Loucy (cell line): Measurements from ENCODE around the gene NAA11.

Source experiments
- H2AFZ ChIP-seq: fragments of 200-600 bp; sonication (generic); 2 replicates; pipeline ENCODE4 v1.6.0; 2016; ENCODE audit warnings: antibody characterized with exemption, mild to moderate bottlenecking, low read length, moderate library complexity
- H3F3A ChIP-seq: fragments of 200-600 bp; 2 replicates; pipeline ENCODE4 v1.6.0; 2016; ENCODE audit warnings: antibody characterized with exemption, low read depth, mild to moderate bottlenecking
- H3K27me3 ChIP-seq: fragments of 200-600 bp; sonication (generic); 2 replicates; pipeline ENCODE4 v1.6.1; 2014; ENCODE audit warnings: low read length, mild to moderate bottlenecking; ENCODE audit not compliant: insufficient read depth, poor library complexity, severe bottlenecking
- H3K36me3 ChIP-seq: fragments of 200-600 bp; sonication (generic); 2 replicates; pipeline ENCODE4 v1.6.1; 2016; ENCODE audit warnings: low read length; ENCODE audit not compliant: insufficient read depth
- H3K4me1 ChIP-seq: fragments of 200-600 bp; sonication (generic); 2 replicates; pipeline ENCODE4 v1.5.1; 2014; ENCODE audit warnings: low read length, mild to moderate bottlenecking; ENCODE audit not compliant: insufficient read depth, poor library complexity, severe bottlenecking
- H3K4me2 ChIP-seq: fragments of 200-600 bp; sonication (generic); 2 replicates; pipeline ENCODE4 v1.6.0; 2014; ENCODE audit warnings: antibody characterized with exemption, low read length, low read depth, mild to moderate bottlenecking; ENCODE audit not compliant: poor library complexity, severe bottlenecking
- H3K4me3 ChIP-seq: fragments of 200-600 bp; sonication (generic); 2 replicates; pipeline ENCODE4 v1.5.1; 2014; ENCODE audit warnings: low read length, mild to moderate bottlenecking, mixed read lengths; ENCODE audit not compliant: poor library complexity, severe bottlenecking
- H3K79me2 ChIP-seq: fragments of 200-600 bp; sonication (generic); 2 replicates; pipeline ENCODE4 v1.6.1; 2014; ENCODE audit warnings: low read length; ENCODE audit not compliant: insufficient read depth
- H3K9ac ChIP-seq: fragments of 200-600 bp; sonication (generic); 2 replicates; pipeline ENCODE4 v1.6.0; 2014; ENCODE audit warnings: mild to moderate bottlenecking, low read depth, low read length, moderate library complexity; ENCODE audit not compliant: poor library complexity, severe bottlenecking
- H3K9me2 ChIP-seq: fragments of 200-600 bp; sonication (generic); replicated peaks from 2 replicates; pipeline ENCODE4 v1.6.1; 2016; ENCODE audit warnings: low read depth, low read length, mixed read lengths
- H3K9me3 ChIP-seq: fragments of 200-600 bp; sonication (generic); 2 replicates; pipeline ENCODE4 v1.6.1; 2014; ENCODE audit warnings: mild to moderate bottlenecking, antibody characterized with exemption, low read length, low read depth; ENCODE audit not compliant: insufficient read depth
- H4K20me1 ChIP-seq: fragments of 200-600 bp; sonication (generic); 2 replicates; pipeline ENCODE4 v1.6.0; 2014; ENCODE audit warnings: antibody characterized with exemption, low read length, mild to moderate bottlenecking; ENCODE audit not compliant: insufficient read depth, poor library complexity, severe bottlenecking
- CTCF ChIP-seq: fragments of 200-600 bp; sonication (generic); conservative IDR thresholded peaks from 2 replicates; pipeline ENCODE4 v1.5.1; 2014; ENCODE audit warnings: mild to moderate bottlenecking, antibody characterized with exemption, low read length
- EZH2phosphoT487 ChIP-seq: fragments of 200-600 bp; IDR thresholded peaks from 2 replicates; pipeline ENCODE4 v1.6.1; 2018; ENCODE audit warnings: antibody characterized with exemption, mild to moderate bottlenecking, moderate library complexity, borderline replicate concordance

NAA11 gene

GRCh38 chr4:79298484-79298883, 27.4 kb downstream of the NAA11 start:
- Histone ChIP-seq H4K20me1 (no peaks in the 10 kb centered on the region), H3K4me3 (no peak overlapping the region), H3K4me1 (no peaks in the 10 kb centered on the region), H3K9me2 (no peaks in the 10 kb centered on the region), H2AFZ (no peak overlapping the region), H3K9me3 (no peaks in the 10 kb centered on the region), H3K9ac (no peak overlapping the region), H3K79me2 (no peaks in the 10 kb centered on the region), H3F3A (no peaks in the 10 kb centered on the region), H3K4me2 (no peak overlapping the region), H3K27me3 (no peaks in the 10 kb centered on the region), H3K36me3 (no peaks in the 10 kb centered on the region)
- no peak for TF ChIP-seq CTCF
- TF ChIP-seq EZH2phosphoT487, result no peak

GRCh38 chr4:79298027-79298426, 27.8 kb downstream of the NAA11 start:
- Histone ChIP-seq H3K36me3 (no peaks in the 10 kb centered on the region), H3K4me1 (no peaks in the 10 kb centered on the region), H3K79me2 (no peaks in the 10 kb centered on the region), H3K4me3 (no peak overlapping the region), H3K9me3 (no peaks in the 10 kb centered on the region), H3K27me3 (no peaks in the 10 kb centered on the region), H3K4me2 (no peak overlapping the region), H2AFZ (no peak overlapping the region), H3K9ac (no peak overlapping the region), H4K20me1 (no peaks in the 10 kb centered on the region), H3F3A (no peaks in the 10 kb centered on the region), H3K9me2 (no peaks in the 10 kb centered on the region)
- no peak for TF ChIP-seq EZH2phosphoT487
- TF ChIP-seq CTCF, result no peak; the same call in 1 of the 2 replicates

- Histone ChIP-seq H3K36me3 (no peaks in the 10 kb centered on the region), H2AFZ (no peak overlapping the region), H3K4me3 (no peak overlapping the region), H4K20me1 (no peaks in the 10 kb centered on the region), H3F3A (no peaks in the 10 kb centered on the region), H3K9ac (no peak overlapping the region), H3K4me1 (no peaks in the 10 kb centered on the region), H3K79me2 (no peaks in the 10 kb centered on the region), H3K4me2 (no peak overlapping the region), H3K27me3 (no peaks in the 10 kb centered on the region), H3K9me3 (no peaks in the 10 kb centered on the region), H3K9me2 (no peaks in the 10 kb centered on the region)
- TF ChIP-seq CTCF (no peak), EZH2phosphoT487 (no peak)
These were observed 28.4 kb downstream of the NAA11 start for GRCh38 chr4:79297479-79297878.
